GM19463 (cell line): ENCODE measurements around the gene ADAMTS2.

ENCODE experiments used
- ATAC-seq: cut with Tn5 transposase; IDR thresholded peaks from one replicate; pipeline ENCODE4 v1.9.1; 2021; ENCODE audit warnings: mild to moderate bottlenecking, moderate library complexity; ENCODE audit not compliant: unreplicated experiment

The ADAMTS2 gene

GRCh38 chr5:179131321-179131835 is 213.9 kb downstream of the ADAMTS2 start:
- ATAC-seq, result no peak

- ATAC-seq, result no peak
Observed at GRCh38 chr5:179130101-179130681, 215.1 kb downstream of the ADAMTS2 start.

DNA sequence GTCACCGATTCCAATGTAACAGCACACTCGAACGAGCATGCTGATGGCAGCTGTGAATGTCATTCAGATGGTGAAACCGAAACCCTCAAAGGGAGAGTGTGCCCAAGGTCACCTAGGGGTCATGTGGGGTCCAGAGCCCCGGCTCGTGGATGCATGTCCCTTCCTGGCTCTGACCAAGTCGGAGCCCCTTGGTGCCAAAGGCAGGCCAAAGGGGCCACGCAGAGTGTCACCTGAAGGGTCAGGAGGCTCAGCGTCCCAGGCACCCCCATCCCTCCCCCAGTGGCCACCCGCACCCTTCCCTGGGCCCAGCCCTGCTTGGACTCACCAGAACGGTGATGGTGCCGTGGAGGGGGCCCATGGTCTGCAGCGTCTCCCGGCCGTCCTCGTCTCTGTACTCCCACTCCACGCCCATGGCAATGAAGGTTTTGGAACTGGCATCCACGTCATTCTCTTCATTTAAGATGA is 215.6 kb downstream of the ADAMTS2 start:
- ATAC-seq, result no peak

GRCh38 chr5:179128976-179129375 is 216.3 kb downstream of the ADAMTS2 start:
- ATAC-seq, result no peak

- ATAC-seq, result no peak
Observed at GRCh38 chr5:179128041-179128365, 217.3 kb downstream of the ADAMTS2 start.

DNA sequence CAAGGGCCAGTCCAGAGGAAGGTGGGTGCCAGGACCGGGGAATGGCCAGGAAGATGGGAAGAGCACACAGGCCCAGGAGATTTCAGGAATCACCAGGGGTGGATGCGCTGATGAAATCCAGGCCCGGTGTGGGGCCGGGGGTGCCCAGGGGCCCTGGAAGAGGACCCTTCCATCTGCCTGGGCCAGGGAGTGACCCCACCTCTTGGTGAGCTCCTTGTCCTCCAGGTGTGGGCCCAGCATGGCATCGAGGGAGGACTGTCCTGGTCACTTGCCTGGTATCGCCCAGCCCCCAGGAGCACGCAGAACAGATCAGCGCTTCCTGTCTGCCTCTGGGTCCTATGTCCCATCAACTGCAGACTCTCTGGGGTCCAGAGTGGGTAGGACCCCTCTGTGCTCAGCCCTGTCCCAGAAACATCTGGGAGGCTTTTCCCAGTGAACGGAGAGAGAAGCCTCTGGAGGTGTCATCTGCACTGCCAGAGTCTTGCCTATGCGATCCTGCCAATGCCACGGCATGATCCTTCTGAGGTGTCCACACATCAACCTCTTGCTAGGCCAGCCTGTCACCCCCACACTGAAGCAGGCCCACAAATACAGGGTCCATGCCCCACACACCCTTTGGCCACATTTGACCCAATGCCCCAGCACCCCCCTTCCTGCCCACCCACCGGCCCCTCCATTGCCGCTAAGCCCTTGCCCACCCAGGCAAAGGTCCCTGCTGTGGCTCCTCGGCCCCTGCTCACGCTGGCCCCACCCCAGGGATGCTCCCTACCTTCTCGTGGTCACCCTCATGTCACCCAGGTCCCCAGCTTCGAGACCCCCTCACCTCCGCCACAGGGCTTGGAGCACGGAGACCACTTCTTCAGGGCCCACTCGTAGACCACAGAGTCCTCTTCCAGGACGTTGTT is 217.9 kb downstream of the ADAMTS2 start:
- ATAC-seq, result no peak

DNA sequence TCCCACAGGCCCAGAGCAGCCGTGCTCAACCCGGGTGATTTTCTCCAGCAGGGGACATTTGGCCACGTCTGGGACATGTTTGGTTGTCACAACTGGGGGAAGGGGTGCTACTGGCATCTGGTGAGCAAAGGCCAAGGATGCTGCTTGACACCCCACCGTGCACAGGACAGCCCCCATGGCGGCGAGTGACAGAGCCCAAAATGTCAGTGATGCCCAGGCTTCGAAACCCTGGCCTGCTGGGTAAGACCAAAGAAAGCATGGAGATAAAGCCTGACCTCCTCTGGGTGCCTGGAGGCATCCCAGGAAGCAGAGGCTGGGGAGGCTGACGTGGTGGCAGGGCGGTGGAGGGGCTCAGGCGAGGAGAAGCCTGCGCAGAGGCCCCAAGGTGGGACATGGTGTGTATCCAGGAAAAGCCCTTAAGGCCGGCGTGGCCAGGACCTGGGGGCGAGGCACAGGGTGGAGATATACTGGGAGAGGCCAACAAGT is 218.7 kb downstream of the ADAMTS2 start:
- ATAC-seq, result no peak

- no peak for ATAC-seq
Observed at GRCh38 chr5:179125789-179126505, 219.3 kb downstream of the ADAMTS2 start.

GRCh38 chr5:179124853-179125788 is 220.1 kb downstream of the ADAMTS2 start:
- no peak for ATAC-seq

DNA sequence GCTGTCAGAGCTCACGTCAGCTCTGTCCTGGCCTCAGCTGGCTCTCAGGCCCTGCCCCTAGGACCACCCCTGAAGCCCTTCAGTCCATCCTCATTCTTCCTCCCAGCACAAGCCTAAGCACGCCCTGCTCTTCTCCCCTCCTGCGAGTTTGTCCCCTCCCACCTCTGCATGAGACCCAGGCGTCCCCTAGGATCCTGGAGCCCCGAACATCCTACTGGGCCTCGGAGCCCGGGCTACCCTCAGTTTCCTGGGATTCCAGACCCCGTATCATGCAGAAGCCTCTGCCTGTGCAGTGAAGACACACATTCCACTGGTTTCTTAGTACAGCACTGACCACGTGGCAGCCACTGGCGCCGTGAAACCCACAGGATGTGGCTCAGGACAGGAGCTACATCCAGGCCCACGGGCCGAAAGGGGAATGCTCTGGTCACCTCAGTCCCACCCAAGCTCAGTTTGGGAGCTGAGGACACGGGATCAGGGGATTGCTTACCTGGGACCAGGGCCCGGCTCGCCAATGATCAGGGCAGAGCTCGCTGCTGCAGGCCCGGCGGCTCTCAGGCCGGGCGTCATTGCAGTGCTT is 220.9 kb downstream of the ADAMTS2 start:
- no peak for ATAC-seq

- ATAC-seq, result no peak
Observed at GRCh38 chr5:179123491-179124272, 221.6 kb downstream of the ADAMTS2 start.

GRCh38 chr5:179123109-179123426 is 222.2 kb downstream of the ADAMTS2 start:
- ATAC-seq, result no peak

GRCh38 chr5:179122411-179123108 is 222.7 kb downstream of the ADAMTS2 start:
- ATAC-seq, result no peak

GRCh38 chr5:179121667-179122111 is 223.6 kb downstream of the ADAMTS2 start:
- ATAC-seq, result no peak

DNA sequence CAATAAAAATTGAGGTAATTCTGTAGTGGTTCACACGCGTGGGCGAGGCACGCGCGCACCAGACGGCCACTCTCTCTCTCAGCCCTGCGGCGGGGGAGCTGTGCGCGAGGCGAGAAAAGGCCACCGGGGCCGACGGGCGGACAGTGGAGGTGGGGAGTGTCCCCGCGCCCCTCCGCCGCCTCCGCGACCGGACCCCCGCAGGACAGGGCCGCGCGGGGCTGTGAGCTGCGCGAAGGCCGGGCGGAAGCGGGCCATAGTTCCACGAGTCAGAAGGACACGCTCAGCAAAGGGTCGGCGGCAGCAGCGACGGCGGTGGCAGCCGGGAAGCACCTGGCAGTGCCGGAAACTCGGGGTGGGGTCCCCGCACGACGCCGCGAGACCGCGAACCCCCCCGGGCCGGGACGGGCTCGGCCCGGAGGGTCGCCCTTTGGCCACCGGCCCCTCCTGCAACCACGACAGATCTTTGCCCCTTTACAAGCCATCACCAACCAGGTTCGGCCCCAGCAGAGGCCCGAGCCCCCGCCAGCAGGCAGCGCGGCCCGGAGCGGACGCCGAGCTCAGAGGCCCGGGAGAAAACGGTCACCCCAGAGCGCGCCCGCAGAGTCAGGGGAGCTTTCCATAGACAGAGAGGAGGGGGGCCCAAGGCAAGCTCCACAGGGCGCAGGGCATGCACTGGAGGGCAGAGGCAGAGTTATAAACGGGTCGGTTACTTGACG is 224.2 kb downstream of the ADAMTS2 start:
- no peak for ATAC-seq

DNA sequence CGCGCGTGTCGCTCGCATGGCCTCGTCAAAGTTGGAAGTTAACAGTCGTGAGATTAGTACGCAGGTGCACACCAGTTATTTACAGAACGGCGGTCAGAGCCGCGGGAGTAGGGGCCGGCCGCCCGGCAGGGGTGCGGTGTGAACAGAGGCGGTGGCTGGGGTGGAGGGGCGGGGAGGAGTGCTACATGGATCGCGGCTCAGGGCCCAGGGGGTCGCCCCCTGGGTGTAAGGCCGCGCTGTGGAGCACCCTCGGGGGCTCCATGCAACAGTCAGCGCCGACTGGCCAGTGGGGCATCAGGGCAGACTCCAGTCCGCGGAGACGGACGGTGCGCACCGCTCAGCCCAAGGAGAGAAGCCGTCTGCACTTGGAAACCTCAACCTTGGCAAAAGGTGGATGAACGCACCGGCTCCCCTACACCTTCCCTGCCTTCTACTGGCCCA is 224.8 kb downstream of the ADAMTS2 start:
- no peak for ATAC-seq

DNA sequence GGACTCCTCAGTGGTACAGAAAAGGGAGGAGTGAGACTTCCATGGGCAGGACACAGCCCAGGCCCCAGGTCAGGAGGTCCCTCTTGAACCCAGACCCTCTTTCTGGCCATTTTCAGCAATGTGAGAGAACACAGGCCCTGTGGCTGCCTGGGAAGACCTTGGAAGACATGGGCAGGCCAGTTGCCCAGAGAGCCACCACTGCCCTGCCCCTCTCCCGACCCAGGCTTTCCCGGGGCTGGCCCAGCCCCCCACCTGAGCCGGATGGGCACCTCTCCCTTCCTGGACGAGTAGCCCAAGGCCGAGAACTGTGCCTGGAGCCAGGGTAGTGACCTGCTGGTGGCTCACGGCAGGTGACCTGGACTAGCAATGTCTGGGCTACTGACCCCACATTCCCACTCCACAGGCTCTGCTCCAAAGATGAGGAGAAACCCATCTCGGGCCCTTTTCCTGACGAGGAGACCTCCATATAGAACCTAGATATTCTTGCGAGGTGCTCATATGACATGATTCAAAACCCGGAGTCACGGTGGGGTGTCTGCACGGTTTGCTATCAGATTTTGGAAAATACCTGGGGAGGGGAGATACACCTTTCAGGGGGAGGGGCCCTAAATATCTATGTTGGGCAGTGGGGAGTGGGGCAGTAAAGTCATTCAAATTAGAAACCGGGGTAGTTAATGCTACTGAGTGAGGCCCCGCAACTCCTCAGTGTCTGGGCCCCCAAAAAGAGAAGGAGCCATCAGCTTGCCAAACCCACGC is 225.7 kb downstream of the ADAMTS2 start:
- ATAC-seq, result no peak
